Heart left ventricle (tissue), 13 donors: ENCODE results near the gene CD7.

Experiments used
- POLR2A ChIP-seq, 2 donors: fragments of 450-650 bp; IDR thresholded peaks; one replicate each; pipeline ENCODE4 v1.6.1; 2017; ENCODE audit warnings: antibody characterized with exemption in 2 of 2, mild to moderate bottlenecking in 2 of 2, moderate library complexity in 2 of 2
- TF ChIP-seq, protein P1 (sequence below), 12 donors: fragments of 200-600 bp; sonication (generic) in 4 of 12; IDR thresholded peaks; one replicate each; pipeline versions ENCODE4 v1.5.0 to v1.8.0; 2018 to 2022; ENCODE audit warnings: antibody characterized with exemption in 12 of 12, mild to moderate bottlenecking in 5 of 12
- donor health status: ischemic (EF 13 %, LVEDD 7.1; RV severe dilation, severe dysfunction).
- donor health status: DM: no; HTN: yes; CAD: no.
- donor health status: DM: no; HTN: no; CAD: no.
- donor health status: ischemic (EF 25% LVEDD 6.9; RV normal size, moderate dysfunction).
- donor health status: ischemic (EF 25% LVEDD 5.7; RV mildly dilated, moderate dysfunction).
- donor health status: ischemic (EF 35%, LVEDD 5.7; RV mildly dilated, moderate dysfunction).
- donor health status: nonischemic (EF 11% LVEDD 7.7; RV severe dilation, severe dysfunction).
- donor health status: DM: yes; HTN: yes; CAD: no.
- donor health status: PGD.
- donor health status: ischemic (EF 29% LVEDD 5.4; RV normal size, mild dysfunction).
- donor health status: nonischemic (EF 23%, LVEDD 6.1; RV moderate dilation, normal function).

DNA sequence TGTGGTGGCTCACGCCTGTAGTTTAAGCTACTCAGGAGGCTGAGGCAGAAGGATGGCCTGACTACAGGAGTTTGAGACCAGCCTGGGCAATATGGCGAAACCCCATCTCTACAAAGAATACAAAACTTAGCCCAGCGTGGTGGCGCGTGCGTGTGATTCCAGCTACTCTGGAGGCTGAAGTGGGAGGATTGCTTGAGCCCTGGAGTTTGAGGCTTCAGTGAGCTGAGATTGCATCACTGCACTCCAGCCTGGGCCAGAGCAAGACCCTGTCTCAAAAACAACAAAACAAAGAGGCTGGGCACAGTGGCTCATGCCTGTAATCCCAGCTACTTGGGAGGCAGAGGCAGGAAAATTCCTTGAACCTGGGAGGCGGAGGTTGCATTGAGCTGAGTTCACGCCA, 36.9 kb downstream of the CD7 start:
- TF ChIP-seq, protein P1, sequence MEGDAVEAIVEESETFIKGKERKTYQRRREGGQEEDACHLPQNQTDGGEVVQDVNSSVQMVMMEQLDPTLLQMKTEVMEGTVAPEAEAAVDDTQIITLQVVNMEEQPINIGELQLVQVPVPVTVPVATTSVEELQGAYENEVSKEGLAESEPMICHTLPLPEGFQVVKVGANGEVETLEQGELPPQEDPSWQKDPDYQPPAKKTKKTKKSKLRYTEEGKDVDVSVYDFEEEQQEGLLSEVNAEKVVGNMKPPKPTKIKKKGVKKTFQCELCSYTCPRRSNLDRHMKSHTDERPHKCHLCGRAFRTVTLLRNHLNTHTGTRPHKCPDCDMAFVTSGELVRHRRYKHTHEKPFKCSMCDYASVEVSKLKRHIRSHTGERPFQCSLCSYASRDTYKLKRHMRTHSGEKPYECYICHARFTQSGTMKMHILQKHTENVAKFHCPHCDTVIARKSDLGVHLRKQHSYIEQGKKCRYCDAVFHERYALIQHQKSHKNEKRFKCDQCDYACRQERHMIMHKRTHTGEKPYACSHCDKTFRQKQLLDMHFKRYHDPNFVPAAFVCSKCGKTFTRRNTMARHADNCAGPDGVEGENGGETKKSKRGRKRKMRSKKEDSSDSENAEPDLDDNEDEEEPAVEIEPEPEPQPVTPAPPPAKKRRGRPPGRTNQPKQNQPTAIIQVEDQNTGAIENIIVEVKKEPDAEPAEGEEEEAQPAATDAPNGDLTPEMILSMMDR (IDR thresholded peaks at IDR 0.05): no peak
- TF ChIP-seq POLR2A (IDR thresholded peaks at IDR 0.05): no peak
